A549 (cell line): Measurements from ENCODE around the gene CTSC.

Source experiments
- BHLHE40 ChIP-seq: IDR thresholded peaks from 2 replicates; pipeline ENCODE4 v1.6.1; 2012; ENCODE audit warnings: low read depth, low read length, inconsistent platforms
- CTCF ChIP-seq: fragments of >200 bp; sonication (Bioruptor Twin); formaldehyde crosslinking; IDR thresholded peaks from 3 replicates; pipeline ENCODE4 v1.5.1; 2016
- EP300 ChIP-seq, 2 experiments: fragments of >200 bp; sonication (Bioruptor Twin); formaldehyde crosslinking; IDR thresholded peaks; 2 replicates in 1 of 2; 3 replicates in 1 of 2; pipeline ENCODE4 v1.6.1; 2016 to 2017
- HDAC2 ChIP-seq: fragments of 200-600 bp; sonication (generic); IDR thresholded peaks from 2 replicates; pipeline ENCODE4 v1.6.1; 2016
- HOXB5 ChIP-seq: fragments of 250-450 bp; sonication (Bioruptor Pico); IDR thresholded peaks from 2 replicates; pipeline ENCODE4 v1.5.0; 2020; ENCODE audit warnings: mild to moderate bottlenecking, moderate library complexity
- KDM1A ChIP-seq: fragments of 200-600 bp; sonication (generic); IDR thresholded peaks from 2 replicates; pipeline ENCODE4 v1.6.1; 2016; ENCODE audit warnings: low read depth, mild to moderate bottlenecking
- NR3C1 ChIP-seq: fragments of >200 bp; sonication (Bioruptor Twin); formaldehyde crosslinking; IDR thresholded peaks from 3 replicates; pipeline ENCODE4 v1.6.1; 2017
- POLR2A ChIP-seq: IDR thresholded peaks from 2 replicates; pipeline ENCODE4 v1.6.1; 2012; ENCODE audit warnings: mild to moderate bottlenecking, low read length
- RAD21 ChIP-seq, 2 experiments: fragments of >200 bp in 1 of 2; sonication (Bioruptor Twin) in 1 of 2; formaldehyde crosslinking in 1 of 2; IDR thresholded peaks in 1 of 2; conservative IDR thresholded peaks in 1 of 2; 2 replicates in 1 of 2; 3 replicates in 1 of 2; pipeline ENCODE4 v1.6.1; 2012 to 2018; ENCODE audit warnings: inconsistent platforms in 1 of 2
- REST ChIP-seq: fragments of 200-600 bp; sonication (generic); IDR thresholded peaks from 2 replicates; pipeline ENCODE4 v1.6.1; 2016; ENCODE audit warnings: antibody characterized with exemption, mild to moderate bottlenecking, moderate library complexity
- RFX5 ChIP-seq: fragments of 450-650 bp; IDR thresholded peaks from 2 replicates; pipeline ENCODE4 v1.7.1; 2014; ENCODE audit warnings: antibody characterized with exemption, mild to moderate bottlenecking, moderate library complexity
- SMC3 ChIP-seq: fragments of >200 bp; sonication (Bioruptor Twin); formaldehyde crosslinking; IDR thresholded peaks from 3 replicates; pipeline ENCODE4 v1.6.1; 2018; ENCODE audit warnings: inconsistent platforms
- ZC3H11A ChIP-seq: fragments of 450-650 bp; IDR thresholded peaks from 2 replicates; pipeline ENCODE4 v1.6.1; 2014; ENCODE audit warnings: antibody characterized with exemption, mild to moderate bottlenecking
- ZFP36 ChIP-seq: fragments of 450-650 bp; IDR thresholded peaks from 2 replicates; pipeline ENCODE4 v1.6.1; 2014; ENCODE audit warnings: borderline replicate concordance; ENCODE audit not compliant: partially characterized antibody

GRCh38 chr11:88306785-88307184 lies 30.8 kb downstream of the CTSC start:
- TF ChIP-seq CTCF (no peak), NR3C1 (no peak), KDM1A (no peak), POLR2A (no peak), HDAC2 (no peak), BHLHE40 (no peak), RAD21 (conservative IDR thresholded peaks at IDR 0.05 in 1 of 2, IDR thresholded peaks at IDR 0.05 in 1 of 2) (no peak), REST (no peak), RFX5 (no peak), HOXB5 (CRISPR knock-in tag) (no peak), EP300 (IDR thresholded peaks at IDR 0.05) (no peak), ZFP36 (no peak), ZC3H11A (no peak), SMC3 (no peak)
